ENCODE results near the gene KCNIP4.

GRCh38 chr4:21744046-21744445 is 204.5 kb downstream of the KCNIP4 start:
- TF ChIP-seq CTCF (IDR thresholded peaks at IDR 0.05 in 8 of 11, conservative IDR thresholded peaks at IDR 0.05 in 3 of 11) (no peak), POLR2A (IDR thresholded peaks at IDR 0.05) (no peak), POLR2AphosphoS5 (IDR thresholded peaks at IDR 0.05) (no peak)
